ENCODE data around the gene SPOCK1.

Gene SPOCK1

DNA sequence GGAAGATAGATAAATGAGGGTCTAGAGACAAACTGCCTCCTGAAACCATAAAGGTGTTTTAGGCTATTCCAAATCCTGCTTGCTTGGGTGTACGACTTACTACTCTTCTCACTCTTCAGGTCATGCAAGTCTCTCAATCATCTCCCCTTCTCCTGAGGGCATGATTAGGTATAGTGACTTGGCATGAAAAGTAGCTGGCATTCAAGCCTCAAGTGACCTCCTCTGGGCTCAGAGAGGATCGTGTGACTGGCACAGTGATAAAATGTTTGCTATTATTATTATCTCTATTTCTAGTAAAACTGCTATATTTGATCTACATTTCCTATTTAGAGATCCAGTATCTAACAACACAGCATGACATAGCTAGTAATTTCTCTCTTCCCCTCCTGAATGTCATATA, 494.8 kb downstream of the SPOCK1 start:
- TF ChIP-seq, protein P1, sequence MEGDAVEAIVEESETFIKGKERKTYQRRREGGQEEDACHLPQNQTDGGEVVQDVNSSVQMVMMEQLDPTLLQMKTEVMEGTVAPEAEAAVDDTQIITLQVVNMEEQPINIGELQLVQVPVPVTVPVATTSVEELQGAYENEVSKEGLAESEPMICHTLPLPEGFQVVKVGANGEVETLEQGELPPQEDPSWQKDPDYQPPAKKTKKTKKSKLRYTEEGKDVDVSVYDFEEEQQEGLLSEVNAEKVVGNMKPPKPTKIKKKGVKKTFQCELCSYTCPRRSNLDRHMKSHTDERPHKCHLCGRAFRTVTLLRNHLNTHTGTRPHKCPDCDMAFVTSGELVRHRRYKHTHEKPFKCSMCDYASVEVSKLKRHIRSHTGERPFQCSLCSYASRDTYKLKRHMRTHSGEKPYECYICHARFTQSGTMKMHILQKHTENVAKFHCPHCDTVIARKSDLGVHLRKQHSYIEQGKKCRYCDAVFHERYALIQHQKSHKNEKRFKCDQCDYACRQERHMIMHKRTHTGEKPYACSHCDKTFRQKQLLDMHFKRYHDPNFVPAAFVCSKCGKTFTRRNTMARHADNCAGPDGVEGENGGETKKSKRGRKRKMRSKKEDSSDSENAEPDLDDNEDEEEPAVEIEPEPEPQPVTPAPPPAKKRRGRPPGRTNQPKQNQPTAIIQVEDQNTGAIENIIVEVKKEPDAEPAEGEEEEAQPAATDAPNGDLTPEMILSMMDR (IDR thresholded peaks at IDR 0.05; ENCODE audit: low read depth, low read length), result no peak
- DNase-seq (ENCODE audit: low read depth in 2 of 2), result no peak
- no peak overlapping the region for H3K4me3 ChIP-seq (replicated peaks in 1 of 2; ENCODE audit: low read depth in 2 of 2, low read length in 2 of 2)

DNA sequence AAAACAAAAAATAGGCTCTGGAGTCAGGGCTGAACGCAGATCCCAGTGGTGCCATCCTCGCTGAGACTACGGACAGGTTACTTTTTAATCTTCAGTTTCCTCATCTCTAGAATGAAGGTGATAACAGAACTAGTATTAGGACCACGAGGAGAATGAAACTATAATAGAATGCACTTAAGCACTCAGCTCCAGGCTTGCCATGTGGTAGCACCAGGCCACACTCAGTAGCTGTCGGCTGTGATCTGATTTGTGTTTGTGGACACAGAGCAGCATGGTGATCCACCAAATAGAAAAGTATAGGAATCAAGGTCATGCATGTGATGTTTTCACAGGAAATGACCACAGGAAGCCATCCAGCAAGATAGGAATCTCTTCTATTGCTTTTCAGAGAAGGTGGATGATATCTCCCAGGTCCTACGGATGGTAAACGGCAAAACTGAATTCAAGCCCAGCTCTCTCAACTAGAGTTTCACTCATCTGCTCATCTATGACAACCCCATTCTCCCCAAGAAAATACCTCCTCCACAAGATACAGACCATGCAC, 498.0 kb downstream of the SPOCK1 start:
- DNase-seq (ENCODE audit: low read depth in 2 of 2), result no peak
- TF ChIP-seq, protein P1 (IDR thresholded peaks at IDR 0.05; ENCODE audit: low read depth, low read length), result no peak
- H3K4me3 ChIP-seq (replicated peaks in 1 of 2; ENCODE audit: low read depth in 2 of 2, low read length in 2 of 2), result no peak overlapping the region

DNA sequence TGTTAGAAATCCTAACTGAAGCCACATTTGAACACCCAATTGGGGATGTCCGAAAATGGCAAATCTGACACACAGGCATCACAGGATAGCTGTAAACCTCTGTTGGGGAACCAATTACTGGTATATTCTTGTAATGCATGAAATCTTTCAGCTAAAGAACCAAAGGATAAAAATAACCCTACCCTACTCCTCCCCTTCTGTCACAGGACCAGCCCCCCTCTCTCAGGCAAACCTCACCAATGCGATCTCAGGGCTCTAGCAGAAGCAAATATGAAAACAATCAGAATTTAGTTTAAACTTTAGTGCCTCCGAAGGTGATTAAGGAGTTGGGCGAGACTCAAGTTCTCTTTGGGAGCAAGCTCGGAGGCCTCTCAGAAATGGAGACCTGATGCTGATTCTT, 499.3 kb downstream of the SPOCK1 start:
- no peak overlapping the region for H3K4me3 ChIP-seq (replicated peaks in 1 of 2; ENCODE audit: low read depth in 2 of 2, low read length in 2 of 2)
- TF ChIP-seq, protein P1 (IDR thresholded peaks at IDR 0.05; ENCODE audit: low read depth, low read length), result no peak
- no peak for DNase-seq (ENCODE audit: low read depth in 2 of 2)

DNA sequence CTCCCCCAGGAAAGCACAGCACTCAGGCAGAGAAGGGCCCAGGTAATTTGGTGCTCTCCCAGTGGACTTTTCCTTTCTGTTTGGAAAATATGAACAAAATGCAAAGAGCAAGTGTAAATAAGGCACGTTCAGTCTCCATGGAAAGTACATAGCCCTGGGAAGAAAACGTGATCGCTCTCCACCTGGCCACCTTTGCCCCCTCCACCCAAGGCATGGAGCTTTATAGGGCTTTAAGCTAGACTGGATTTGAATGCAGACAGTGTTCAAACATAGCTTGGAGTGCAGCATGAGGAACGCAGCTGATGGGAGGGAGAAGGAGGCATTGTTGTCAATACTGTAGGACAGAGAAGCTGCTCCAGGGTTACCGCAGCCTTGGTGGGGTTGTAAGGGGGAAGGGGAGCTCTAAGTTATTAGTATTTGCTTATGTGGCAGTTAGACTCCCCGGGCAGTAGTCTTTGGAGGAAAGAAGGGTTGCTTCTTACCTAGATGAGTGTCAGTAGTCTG, 500.2 kb downstream of the SPOCK1 start:
- TF ChIP-seq, protein P1 (IDR thresholded peaks at IDR 0.05; ENCODE audit: low read depth, low read length), result no peak
- DNase-seq (ENCODE audit: low read depth in 2 of 2), result no peak
- no peak overlapping the region for H3K4me3 ChIP-seq (replicated peaks in 1 of 2; ENCODE audit: low read depth in 2 of 2, low read length in 2 of 2)

DNA sequence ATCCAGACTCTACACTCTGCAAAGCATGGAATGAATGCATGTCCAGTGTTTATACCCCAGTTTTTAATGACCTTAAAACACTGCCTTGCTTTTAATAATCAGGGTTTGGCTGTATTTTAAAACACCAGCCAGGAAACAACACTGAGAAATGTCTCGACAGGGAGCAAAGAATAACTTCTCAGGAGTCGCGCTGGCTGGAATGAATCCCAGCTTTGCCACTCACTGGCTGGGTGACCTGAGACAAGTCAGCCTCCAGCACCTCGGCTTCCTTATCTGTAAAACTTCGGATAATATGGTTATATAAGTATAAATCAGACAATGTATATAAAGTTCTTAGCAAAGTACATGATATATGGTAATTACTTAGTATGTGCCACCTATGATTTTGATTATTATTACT, 505.0 kb downstream of the SPOCK1 start:
- TF ChIP-seq, protein P1 (IDR thresholded peaks at IDR 0.05; ENCODE audit: low read depth, low read length), result no peak
- DNase-seq (ENCODE audit: low read depth in 2 of 2), result no peak
- H3K4me3 ChIP-seq (replicated peaks in 1 of 2; ENCODE audit: low read depth in 2 of 2, low read length in 2 of 2), result no peak overlapping the region

DNA sequence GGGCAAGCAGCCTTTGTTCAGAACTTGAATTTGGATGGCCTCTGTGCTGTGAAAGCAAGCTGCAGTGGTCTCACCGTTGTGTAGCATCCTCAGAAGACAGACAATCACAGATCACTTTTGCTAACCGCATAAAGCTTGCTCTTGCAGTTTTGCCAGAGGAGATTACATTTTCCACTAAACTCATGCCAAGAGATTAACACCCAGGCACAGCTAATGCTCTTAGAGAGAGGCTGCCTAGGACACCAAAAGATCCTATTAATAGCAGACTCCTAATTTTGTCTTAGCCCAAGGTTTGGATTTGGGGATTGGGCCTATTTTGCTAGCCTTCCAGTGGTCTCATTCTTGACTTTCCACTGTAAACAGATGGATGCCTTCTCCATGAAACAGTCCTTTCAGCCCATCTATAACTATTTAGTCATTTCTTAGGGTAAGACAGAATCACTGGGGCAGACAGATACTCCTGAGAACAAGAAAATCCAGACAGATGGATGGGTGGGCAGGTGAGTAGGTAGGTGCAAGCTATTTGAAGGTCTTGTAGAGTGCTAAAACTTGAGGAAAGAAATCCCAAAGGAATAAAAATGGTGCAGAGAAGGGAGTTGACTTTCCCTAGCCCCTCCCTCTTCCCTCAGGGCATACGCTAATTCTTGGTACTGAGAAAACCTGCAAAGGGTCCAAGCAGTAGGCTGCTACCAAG, 506.2 kb downstream of the SPOCK1 start:
- TF ChIP-seq, protein P1 (IDR thresholded peaks at IDR 0.05; ENCODE audit: low read depth, low read length), result no peak
- DNase-seq (ENCODE audit: low read depth in 2 of 2), result peak in 1 of 2 donors; percentile 6
- no peak overlapping the region for H3K4me3 ChIP-seq (replicated peaks in 1 of 2; ENCODE audit: low read depth in 2 of 2, low read length in 2 of 2)

Data from cardiac fibroblast (primary cell).